ENCODE results near the gene MCCC2. TPM values are rescaled to one million over a fixed set of nuclear protein-coding genes. Genes with fewer than 3 reads are reported as not detected.

The MCCC2 gene
- total RNA-seq, 1 donor from 2014 or later = 48.6 TPM

- no peak overlapping the region for H3K27ac Mint-ChIP-seq
- peaks cover 43% of the 10 kb centered on the region for H3K27me3 Mint-ChIP-seq
- DNase-seq (ENCODE audit: extremely low spot score, unreplicated experiment) = no peak
- peaks cover 13% of the 10 kb centered on the region for H3K4me1 Mint-ChIP-seq (ENCODE audit: unreplicated experiment)
- H3K9me3 Mint-ChIP-seq = no peaks in the 10 kb centered on the region
- no peak overlapping the region for H3K4me3 Mint-ChIP-seq
- TF ChIP-seq CTCF (conservative IDR thresholded peaks at IDR 0.05) = no peak
- H3K36me3 Mint-ChIP-seq = no peaks in the 10 kb centered on the region
These were observed 119.8 kb downstream of the MCCC2 start for GRCh38 chr5:71706906-71707305.

Other genes starting within 250 kb of the MCCC2 start
- 27.0 and 31.0 TPM in 2 replicates for gene BDP1, start 131.7 kb upstream of the MCCC2 start, total RNA-seq (ENCODE audit: low replicate concordance)
- 0.34 and 0.43 TPM in 2 replicates for gene CARTPT, start 131.9 kb downstream of the MCCC2 start, total RNA-seq (ENCODE audit: low replicate concordance)